ENCODE results near the gene GNG4.

Gene GNG4

GRCh38 chr1:235649368-235650163 lies at the start of gene GNG4:
Gene GNG4, minus strand, starts transcription at chr1:235649784. Its CDS starts 65,946 bp downstream, at chr1:235583838.
- DNase-seq: peak; percentile 62

DNA sequence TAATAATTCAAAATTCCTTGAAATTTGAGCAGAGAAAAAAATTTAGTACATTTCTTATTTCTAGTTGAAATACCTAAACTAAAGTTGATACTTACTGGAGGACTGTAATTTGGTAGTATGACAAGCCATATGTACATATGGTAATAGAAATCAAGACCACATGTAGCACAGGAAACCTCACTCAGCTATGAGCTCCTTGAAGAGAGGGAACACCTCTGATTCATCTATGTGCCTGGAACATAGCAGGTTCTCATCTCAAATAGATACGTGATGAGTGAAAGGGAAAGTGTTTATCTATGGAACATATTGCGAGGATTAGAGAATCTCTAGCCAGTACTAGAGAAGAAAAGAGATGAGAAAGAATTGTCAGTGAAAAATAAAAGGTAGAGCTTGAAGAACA lies 47.9 kb upstream of the GNG4 start:
- no peak for DNase-seq

DNA sequence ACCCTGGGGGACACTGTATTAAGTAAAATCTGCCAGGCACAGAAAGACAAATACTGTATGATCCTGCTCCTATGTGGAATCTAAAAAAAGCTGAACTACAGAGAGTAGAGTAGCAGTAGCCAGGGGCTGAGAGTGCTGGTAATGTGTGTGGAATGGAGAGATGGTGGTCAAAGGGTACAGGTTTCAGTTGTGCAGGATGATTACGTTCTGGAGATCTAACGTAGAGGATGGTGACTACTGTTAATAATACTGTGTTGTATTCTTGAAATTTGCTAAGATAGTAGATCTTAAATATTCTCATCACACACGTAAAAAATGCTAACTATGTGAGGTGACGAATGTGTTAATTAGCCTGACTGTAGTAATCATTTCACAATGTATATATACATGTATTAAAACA lies 39.8 kb upstream of the GNG4 start:
- no peak for DNase-seq

DNA sequence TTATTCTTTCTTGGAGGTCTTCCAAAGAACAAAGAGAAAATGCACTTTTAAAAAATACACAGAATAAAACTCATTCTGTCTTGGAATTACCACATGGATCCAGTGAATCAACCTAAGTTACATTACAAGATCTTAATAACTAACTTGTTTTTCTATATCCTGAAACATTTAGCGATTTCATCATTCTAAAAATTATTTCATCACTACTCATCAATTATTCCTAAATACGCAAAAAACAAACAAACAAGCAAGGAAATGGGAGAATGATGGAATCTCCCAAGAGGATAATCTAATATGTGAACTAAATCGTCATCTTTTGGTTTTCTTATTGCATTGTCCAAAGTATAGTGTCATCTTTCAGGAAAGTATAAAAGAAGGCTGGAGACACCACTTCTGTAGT lies 38.5 kb upstream of the GNG4 start:
- no peak for DNase-seq

DNA sequence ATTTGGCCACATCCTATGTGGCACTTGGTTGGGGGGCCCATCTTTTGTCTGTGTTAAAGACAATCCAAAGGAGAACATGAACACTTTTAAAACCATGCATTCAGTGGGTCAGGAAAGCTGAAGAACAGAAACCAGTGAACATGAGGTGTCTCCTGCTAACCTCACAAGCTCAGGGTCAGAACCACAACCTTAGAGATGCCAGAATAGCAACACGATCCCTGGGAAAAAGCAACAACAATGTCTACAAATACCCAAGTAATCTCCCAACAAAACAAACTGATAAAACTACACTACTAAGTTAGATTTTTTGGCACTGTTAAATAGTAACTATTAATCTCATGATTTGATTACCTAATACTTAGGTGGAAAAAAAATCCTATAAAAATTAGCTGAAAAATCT lies 34.1 kb upstream of the GNG4 start:
- DNase-seq: no peak

DNA sequence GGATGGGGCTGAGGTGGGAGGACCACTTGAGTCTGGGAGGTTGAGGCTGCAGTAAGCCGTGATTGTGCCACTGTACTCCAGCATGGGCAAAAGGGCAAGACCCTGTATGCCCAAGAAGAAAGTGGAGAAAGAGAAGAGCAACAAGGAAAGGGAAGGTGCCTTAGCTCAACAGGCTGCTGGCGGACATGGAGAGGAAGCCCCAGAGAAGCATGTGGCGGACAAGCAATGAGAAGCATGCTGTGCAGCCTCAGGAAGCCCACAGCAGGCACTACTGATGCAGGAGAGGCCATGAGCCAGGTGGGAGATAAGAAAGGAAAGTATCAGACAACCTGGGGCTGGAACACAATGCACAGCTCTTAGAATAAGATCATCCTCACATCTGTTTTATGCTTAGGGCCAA lies 32.6 kb upstream of the GNG4 start:
- DNase-seq: no peak

- DNase-seq: no peak
Measured at GRCh38 chr1:235679644-235680043, 30.1 kb upstream of the GNG4 start.

GRCh38 chr1:235679005-235679404 lies 29.4 kb upstream of the GNG4 start:
- DNase-seq: no peak

GRCh38 chr1:235675152-235675890 lies 25.7 kb upstream of the GNG4 start:
- no peak for DNase-seq

- no peak for DNase-seq
Measured at GRCh38 chr1:235673981-235674380, 24.4 kb upstream of the GNG4 start.

GRCh38 chr1:235671992-235672391 lies 22.4 kb upstream of the GNG4 start:
- DNase-seq: no peak

GRCh38 chr1:235670157-235670776 lies 20.7 kb upstream of the GNG4 start:
- DNase-seq: no peak

- DNase-seq: no peak
Measured at GRCh38 chr1:235669277-235669676, 19.7 kb upstream of the GNG4 start.

- DNase-seq: no peak
Measured at GRCh38 chr1:235663628-235664027, 14.0 kb upstream of the GNG4 start.

DNA sequence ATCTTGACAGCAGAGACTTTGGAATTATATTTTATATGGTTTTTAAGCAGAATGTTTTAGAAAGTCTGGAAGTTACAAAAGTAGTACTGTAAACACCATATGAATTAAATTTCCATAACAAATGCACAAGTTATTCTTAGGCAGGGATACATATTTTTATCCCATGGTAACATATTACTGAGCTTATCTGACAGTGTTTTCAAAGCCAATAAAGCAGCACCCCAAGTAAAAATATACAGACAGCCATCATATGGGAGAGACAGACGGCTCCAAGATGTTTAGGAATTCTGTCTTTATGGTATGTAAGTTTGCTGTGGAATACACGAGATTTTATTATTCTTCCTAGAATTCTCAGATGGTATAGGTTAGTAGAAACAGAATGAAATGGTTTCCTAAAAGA lies 12.0 kb upstream of the GNG4 start:
- DNase-seq: no peak

DNA sequence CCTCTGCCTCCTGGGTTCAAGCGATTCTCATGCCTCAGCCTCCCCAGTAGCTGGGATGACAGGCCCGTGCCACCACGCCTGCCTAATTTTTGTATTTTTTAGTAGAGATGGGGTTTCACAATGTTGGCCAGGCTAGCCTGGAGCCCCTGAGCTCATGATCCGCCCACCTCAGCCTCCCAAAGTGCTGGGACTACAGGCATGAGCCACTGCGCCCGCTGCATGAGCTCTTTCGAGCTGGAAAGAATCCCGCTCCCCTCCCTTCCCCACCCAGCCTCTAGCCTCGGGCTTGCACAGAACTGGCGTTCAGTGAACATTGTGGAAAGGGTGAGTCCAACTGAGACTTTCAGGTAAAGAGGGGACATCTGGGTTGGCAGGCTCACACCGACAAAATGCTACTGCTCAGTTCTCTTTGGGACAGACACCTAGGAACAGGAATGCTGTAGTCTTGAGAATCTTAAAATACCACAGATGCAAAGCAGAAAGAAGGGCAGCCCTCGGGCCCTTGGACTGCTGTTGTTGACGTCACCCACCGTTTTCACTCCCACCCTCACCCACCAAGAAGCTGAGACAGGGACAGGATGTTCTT lies 9.7 kb upstream of the GNG4 start:
- no peak for DNase-seq

DNA sequence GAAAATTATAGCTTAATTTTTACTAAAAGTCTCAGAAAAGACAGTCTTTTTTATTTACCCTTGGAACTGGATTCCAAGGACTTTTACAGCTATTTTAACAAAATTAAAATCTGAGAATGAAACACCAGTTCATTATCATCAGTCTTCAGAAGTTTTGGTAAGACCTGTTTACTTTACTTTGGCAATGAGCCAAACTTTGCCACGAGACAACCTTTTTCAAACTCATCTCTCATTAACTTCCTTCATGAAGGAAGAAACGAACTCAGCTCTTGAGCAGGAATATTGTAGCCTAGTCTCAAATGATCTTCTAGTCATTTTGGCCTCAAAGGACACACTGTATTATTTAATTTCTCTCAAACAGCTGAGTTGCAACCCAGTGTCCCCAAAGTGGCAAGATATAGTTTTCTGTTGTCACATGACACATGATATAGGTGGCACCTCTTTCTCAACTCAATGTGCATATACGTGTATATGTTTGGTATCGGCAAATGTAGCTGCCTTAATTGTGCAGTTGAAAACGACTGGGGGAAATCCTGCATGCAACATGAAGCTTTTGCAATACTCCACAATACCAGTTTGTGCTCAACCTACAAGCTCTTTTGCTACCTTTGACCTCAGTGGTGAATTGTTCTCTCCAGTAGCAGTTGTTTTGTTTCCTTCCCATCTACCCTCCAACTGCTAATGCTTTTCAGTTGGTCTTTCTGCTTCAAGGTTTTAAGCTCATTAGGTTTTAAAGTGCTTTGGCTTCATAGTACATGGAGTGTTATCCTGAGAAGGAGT lies 8.4 kb upstream of the GNG4 start:
- DNase-seq: no peak

GRCh38 chr1:235657269-235657668 lies 7.7 kb upstream of the GNG4 start:
- DNase-seq: no peak

DNA sequence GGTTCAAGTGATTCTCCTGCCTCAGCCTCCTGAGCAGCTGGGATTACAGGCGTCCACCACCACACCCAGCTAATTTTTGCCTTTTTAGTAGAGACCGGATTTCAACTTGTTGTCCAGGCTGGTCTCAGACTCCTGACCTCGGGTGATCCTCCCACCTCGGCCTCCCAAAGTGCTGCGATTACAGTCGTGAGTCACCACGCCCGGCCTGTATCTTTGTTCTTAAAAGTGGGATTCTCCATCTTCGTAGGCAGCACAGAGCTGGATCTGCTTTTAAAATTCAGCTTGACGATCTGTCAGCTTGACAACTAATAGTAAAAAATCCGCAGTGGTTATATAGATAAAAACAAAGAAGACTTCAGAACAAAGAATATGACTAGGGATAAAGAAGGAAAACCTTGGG lies 2.8 kb upstream of the GNG4 start:
- no peak for DNase-seq

- no peak for DNase-seq
Measured at GRCh38 chr1:235651170-235651806, 1.7 kb upstream of the GNG4 start.

DNA sequence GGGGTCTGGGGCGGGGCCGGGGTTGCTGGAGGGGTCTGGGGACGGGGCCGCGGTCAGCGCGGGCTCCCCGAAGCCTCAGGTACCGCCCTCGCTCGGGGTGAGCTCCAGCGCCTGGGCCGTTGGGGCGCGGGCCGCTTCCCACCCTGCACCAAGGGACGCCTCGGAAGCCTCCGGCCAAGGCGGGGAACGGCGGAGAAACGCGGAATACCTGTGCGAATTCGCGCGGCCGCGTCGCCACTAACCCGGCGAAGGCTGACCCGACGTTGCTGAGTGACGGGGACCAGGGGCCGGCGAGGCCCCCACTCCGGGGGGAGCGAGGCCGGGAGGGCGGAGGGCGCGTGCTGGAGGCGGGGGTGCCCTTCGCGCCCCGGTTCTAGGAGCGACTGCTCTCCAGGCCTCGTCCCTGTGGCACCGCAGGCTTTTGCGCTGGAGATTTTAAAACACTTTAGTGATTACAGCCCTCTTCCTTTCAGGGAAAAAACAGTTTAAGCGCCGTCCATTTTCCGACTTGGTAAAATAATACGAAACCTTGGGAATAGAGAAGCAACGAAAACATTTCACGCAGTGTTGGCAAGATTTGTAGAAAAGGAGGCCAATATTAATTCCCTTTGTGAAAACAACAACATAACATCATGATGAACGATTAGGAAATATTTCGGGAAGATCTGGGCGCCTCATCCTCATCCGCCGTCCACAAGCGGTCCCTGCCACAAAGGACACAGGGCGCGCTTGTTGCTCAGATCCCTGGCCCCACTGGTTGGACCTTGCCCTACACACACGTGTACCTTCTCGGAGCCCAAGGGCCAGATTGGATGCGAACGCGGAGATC lies 971 bp upstream of the GNG4 start:
- no peak for DNase-seq

All from NCI-H2171 treated with DMSO at 0.1 percent for 48 hours (cell line).